CD4-positive, alpha-beta memory T cell (primary cell): ENCODE results near the gene GSE1. TPM values are rescaled to one million over a fixed set of nuclear protein-coding genes. Genes with fewer than 3 reads are reported as not detected.

Experiments
- CTCF ChIA-PET: fragments of 350-600 bp; sonication (Branson Sonifier 250); formaldehyde crosslinking; loops from one replicate; lab custom pipeline; 2021; ENCODE audit warnings: inconsistent platforms; ENCODE audit not compliant: partially characterized antibody; lab: Charles Lee
- POLR2A ChIA-PET: fragments of 350-600 bp; sonication (Branson Sonifier 250); formaldehyde crosslinking; loops from one replicate; lab custom pipeline; 2021; ENCODE audit not compliant: partially characterized antibody; lab: Charles Lee
- DNase-seq, 5 donors: peaks; one replicate each; pipeline versions ENCODE4 v3.0.0 to v3.0.0-alpha.2; 2020 to 2022; ENCODE audit warnings: mixed read lengths in 1 of 5
- H3K27ac ChIP-seq: one replicate; pipeline ENCODE4 v1.7.0; 2013; ENCODE audit warnings: low read depth, low read length
- H3K27me3 ChIP-seq: 2 replicates; pipeline ENCODE4 v1.7.0; 2013; ENCODE audit warnings: mild to moderate bottlenecking, low read length, moderate library complexity; ENCODE audit not compliant: insufficient read depth
- H3K36me3 ChIP-seq: 2 replicates; pipeline ENCODE4 v1.7.0; 2013; ENCODE audit warnings: mild to moderate bottlenecking, low read length, moderate library complexity; ENCODE audit not compliant: insufficient read depth
- H3K4me1 ChIP-seq: 2 replicates; pipeline ENCODE4 v1.7.0; 2013; ENCODE audit warnings: mild to moderate bottlenecking, low read length, moderate library complexity; ENCODE audit not compliant: insufficient read depth
- H3K4me3 ChIP-seq, 2 donors: one replicate each; pipeline ENCODE4 v1.7.0; 2013; ENCODE audit warnings: low read length in 2 of 2, mild to moderate bottlenecking in 1 of 2
- H3K9me3 ChIP-seq, 2 donors: one replicate each; pipeline ENCODE4 v1.7.0; 2013; ENCODE audit warnings: low read length in 2 of 2, control low read depth in 1 of 2; ENCODE audit not compliant: control insufficient read depth in 1 of 2
- H3K27ac Mint-ChIP-seq, 7 donors: one replicate each; pipeline ENCODE4 v1.8.0; 2020 to 2021; ENCODE audit warnings: mixed read lengths in 7 of 7, mild to moderate bottlenecking in 6 of 7, inconsistent platforms in 3 of 7, moderate library complexity in 3 of 7
- H3K27me3 Mint-ChIP-seq, 2 donors: one replicate each; pipeline ENCODE4 v1.8.0; 2020 to 2021; ENCODE audit warnings: mixed read lengths in 2 of 2
- H3K36me3 Mint-ChIP-seq, 2 donors: one replicate each; pipeline ENCODE4 v1.8.0; 2020 to 2021; ENCODE audit warnings: mixed read lengths in 2 of 2, inconsistent platforms in 1 of 2, mild to moderate bottlenecking in 1 of 2
- H3K4me1 Mint-ChIP-seq, 4 donors: one replicate each; pipeline ENCODE4 v1.8.0; 2020 to 2021; ENCODE audit warnings: mixed read lengths in 4 of 4, mild to moderate bottlenecking in 1 of 4
- H3K4me3 Mint-ChIP-seq, 8 donors: one replicate each; pipeline ENCODE4 v1.8.0; 2020 to 2021; ENCODE audit warnings: mixed read lengths in 8 of 8, mild to moderate bottlenecking in 7 of 8, moderate library complexity in 6 of 8, inconsistent platforms in 3 of 8
- H3K9me3 Mint-ChIP-seq, 8 donors: one replicate each; pipeline ENCODE4 v1.8.0; 2020 to 2021; ENCODE audit warnings: mixed read lengths in 8 of 8, mild to moderate bottlenecking in 5 of 8, inconsistent platforms in 3 of 8, moderate library complexity in 1 of 8
- intact Hi-C: fragments of 100-400 bp; cut with micrococcal nuclease; formaldehyde crosslinking; loops from one replicate; pipeline ENCODE4 v1.15.1; 2023
- polyA plus RNA-seq, 2 donors: library from polyadenylated mRNA; unstranded; fragments of 300-500 nt; fragmentation: Illumina TruSeq; gene quantifications; one replicate each; pipeline ENCODE4 v1.2.3, GENCODE V29; 2021
- total RNA-seq, 2 experiments: library from RNA; stranded (reverse); gene quantifications; one replicate each; pipeline ENCODE4 v1.2.3, GENCODE V29; 2021

GSE1 gene
- total and polyA plus RNA-seq, 4 experiments from 2014 or later, result 0.23 to 25.0 (median 13.1) TPM

DNA sequence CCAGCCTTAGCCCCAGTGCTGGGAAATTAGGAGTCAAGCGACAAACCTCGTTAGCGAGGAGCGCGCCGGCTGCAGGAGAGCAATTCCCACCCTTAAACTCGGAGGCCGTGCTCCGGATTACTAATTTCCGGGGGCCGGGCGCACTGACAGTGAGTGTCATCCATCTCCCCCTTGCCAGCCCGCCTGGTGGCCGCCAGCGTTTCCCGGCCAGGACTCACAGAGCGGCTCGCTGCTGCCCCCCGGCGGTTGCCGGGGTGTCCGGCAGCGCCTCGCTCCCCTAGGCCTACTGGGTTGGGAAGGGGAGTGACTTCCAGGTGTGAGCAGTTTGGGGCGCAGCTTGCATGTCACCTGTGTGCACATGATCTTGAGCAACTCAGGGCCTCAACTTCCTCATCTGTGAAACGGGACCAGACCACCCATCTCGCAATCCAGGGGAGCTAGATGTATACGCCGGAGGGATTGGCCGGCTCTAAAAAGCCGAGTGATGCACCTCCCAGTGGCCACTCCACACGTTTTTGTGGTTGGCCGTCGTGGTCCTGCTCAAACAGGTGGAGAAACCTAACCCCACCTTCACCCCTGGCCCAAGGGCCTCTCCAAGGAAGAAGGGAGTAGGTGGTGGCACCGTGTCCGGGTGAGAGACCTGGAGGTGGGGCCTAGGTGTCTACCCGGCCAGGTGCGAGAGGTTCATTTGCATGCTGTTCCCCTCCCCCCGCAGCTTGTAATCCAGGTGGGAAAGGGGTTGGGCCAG lies 2.5 kb upstream of the GSE1 start:
- Histone ChIP-seq H3K27me3 (no peaks in the 10 kb centered on the region), H3K9me3 (no peaks in the 10 kb centered on the region), H3K4me1 (peaks cover 31% of the 10 kb centered on the region), H3K27ac (no peak overlapping the region), H3K36me3 (no peaks in the 10 kb centered on the region), H3K4me3 (peak overlapping the region; percentile 37 to 47)
- Mint-ChIP-seq H3K27ac (peak overlapping the region; percentile 78 to 92 (median 89)), H3K4me3 (peak overlapping the region; percentile 84 to 96 (median 86)), H3K9me3 (no peaks in the 10 kb centered on the region), H3K27me3 (no peaks in the 10 kb centered on the region), H3K36me3 (peaks cover 0 to 2% of the 10 kb centered on the region in 2 donors), H3K4me1 (peaks cover 3 to 45% (median 16%) of the 10 kb centered on the region in 4 donors)
- intact Hi-C loops, result loop anchor here (1.0 kb wide), 7 partner anchors 55 to 307 kb away; no protein-coding TSS in a partner anchor
- POLR2A ChIA-PET, result interaction anchor here (0.7 to 4.5 kb wide), 6 partner anchors 54 to 241 kb away, joined by 3 to 45 read pairs (median 6); no protein-coding TSS in a partner anchor
- CTCF ChIA-PET, result interaction anchor here (0.7 to 4.9 kb wide), 32 partner anchors 9 to 242 kb away, joined by 3 to 77 read pairs (median 4); no protein-coding TSS in a partner anchor
- peak; percentile 81 to 85 (median 84) for DNase-seq

DNA sequence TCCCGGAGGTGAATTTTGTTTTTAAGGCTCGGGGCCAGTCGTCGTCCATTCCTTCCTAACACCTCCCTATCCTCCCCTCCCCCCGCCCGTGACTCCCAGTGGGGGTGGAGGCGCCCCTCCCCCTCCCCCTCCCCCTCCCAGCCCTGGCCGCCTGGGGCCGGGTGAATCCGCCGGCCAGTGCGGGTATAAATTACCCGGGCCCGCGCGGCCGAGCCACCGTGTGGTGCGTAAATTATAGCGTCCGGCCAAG lies 2.0 kb upstream of the GSE1 start:
- Histone ChIP-seq H3K27ac (peak overlapping the region; percentile 26), H3K27me3 (no peaks in the 10 kb centered on the region), H3K4me1 (peaks cover 36% of the 10 kb centered on the region), H3K36me3 (no peaks in the 10 kb centered on the region), H3K9me3 (no peaks in the 10 kb centered on the region), H3K4me3 (peak overlapping the region in 1 of 2 donors; percentile 37)
- no peaks in the 10 kb centered on the region for H3K27me3 Mint-ChIP-seq
- peaks cover 5 to 45% (median 19%) of the 10 kb centered on the region in 4 donors for H3K4me1 Mint-ChIP-seq
- H3K27ac Mint-ChIP-seq, result peak overlapping the region in 2 of 7 donors; percentile 52 to 90
- POLR2A ChIA-PET, result interaction anchor here (0.7 to 4.5 kb wide), 7 partner anchors 54 to 241 kb away, joined by 3 to 45 read pairs (median 5); no protein-coding TSS in a partner anchor
- CTCF ChIA-PET, result interaction anchor here (0.7 to 4.9 kb wide), 23 partner anchors 18 to 224 kb away, joined by 3 to 77 read pairs (median 3); no protein-coding TSS in a partner anchor
- peaks cover 0 to 2% of the 10 kb centered on the region in 2 donors for H3K36me3 Mint-ChIP-seq
- DNase-seq, result no peak
- H3K9me3 Mint-ChIP-seq, result no peaks in the 10 kb centered on the region
- intact Hi-C loops, result no loop called here
- peak overlapping the region; percentile 84 to 96 (median 86) for H3K4me3 Mint-ChIP-seq

DNA sequence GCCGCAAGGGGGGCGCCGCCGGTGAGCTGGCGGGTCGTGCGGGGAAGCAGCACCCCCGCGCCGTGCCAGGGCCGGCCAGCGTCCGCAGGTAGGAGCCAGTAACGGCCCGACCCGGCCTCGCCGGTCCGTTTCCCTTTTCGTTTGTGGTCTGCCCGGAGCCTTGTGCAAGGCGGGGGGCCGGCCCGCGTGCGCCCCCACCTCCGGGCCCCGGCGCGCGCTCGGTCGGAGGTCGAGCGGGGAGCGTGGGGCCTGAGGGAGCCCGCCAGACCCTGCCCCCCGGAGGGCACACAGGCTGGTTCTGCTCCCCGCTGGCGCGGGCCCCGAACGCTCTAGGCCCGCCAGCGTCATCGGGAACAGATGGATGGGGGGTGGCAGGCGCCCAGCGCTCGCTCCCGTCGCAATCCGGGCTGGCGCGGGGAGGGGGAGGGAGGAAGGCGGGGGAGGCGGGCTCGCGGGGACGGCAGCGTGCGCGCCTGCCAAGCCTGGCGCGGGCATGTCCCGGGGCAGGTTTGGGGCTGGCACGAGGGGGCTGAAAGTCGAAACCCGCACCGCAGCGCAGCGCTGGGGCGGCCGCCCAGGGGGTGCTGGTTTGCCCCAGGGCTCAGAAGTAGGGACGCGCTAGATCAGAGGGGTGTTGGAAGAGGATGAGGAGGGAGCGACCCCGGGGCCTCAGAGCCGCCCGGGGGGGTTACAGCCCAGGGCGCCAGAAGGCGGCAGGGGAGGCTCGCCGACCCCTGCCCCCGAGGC lies 1.5 kb upstream of the GSE1 start:
- ChIA-PET POLR2A (interaction anchor here (1.3 to 4.5 kb wide), 4 partner anchors 54 to 163 kb away, joined by 5 to 45 read pairs (median 8); no protein-coding TSS in a partner anchor), CTCF (interaction anchor here (0.9 to 4.9 kb wide), 7 partner anchors 42 to 191 kb away, joined by 3 to 77 read pairs (median 5); no protein-coding TSS in a partner anchor)
- H3K4me3 ChIP-seq, result peak overlapping the region in 1 of 2 donors; percentile 37
- H3K9me3 ChIP-seq, result no peaks in the 10 kb centered on the region
- no peak overlapping the region for H3K27ac Mint-ChIP-seq
- intact Hi-C loops, result no loop called here
- H3K27me3 ChIP-seq, result no peaks in the 10 kb centered on the region
- peaks cover 6 to 50% (median 22%) of the 10 kb centered on the region in 4 donors for H3K4me1 Mint-ChIP-seq
- DNase-seq, result peak; percentile 29 to 58 (median 40)
- peaks cover 41% of the 10 kb centered on the region for H3K4me1 ChIP-seq
- no peaks in the 10 kb centered on the region for H3K27me3 Mint-ChIP-seq
- no peaks in the 10 kb centered on the region for H3K36me3 ChIP-seq
- H3K36me3 Mint-ChIP-seq, result peaks cover 0 to 2% of the 10 kb centered on the region in 2 donors
- H3K4me3 Mint-ChIP-seq, result peak overlapping the region in 6 of 8 donors; percentile 16 to 67 (median 55)
- H3K9me3 Mint-ChIP-seq, result no peaks in the 10 kb centered on the region
- H3K27ac ChIP-seq, result peak overlapping the region; percentile 26

DNA sequence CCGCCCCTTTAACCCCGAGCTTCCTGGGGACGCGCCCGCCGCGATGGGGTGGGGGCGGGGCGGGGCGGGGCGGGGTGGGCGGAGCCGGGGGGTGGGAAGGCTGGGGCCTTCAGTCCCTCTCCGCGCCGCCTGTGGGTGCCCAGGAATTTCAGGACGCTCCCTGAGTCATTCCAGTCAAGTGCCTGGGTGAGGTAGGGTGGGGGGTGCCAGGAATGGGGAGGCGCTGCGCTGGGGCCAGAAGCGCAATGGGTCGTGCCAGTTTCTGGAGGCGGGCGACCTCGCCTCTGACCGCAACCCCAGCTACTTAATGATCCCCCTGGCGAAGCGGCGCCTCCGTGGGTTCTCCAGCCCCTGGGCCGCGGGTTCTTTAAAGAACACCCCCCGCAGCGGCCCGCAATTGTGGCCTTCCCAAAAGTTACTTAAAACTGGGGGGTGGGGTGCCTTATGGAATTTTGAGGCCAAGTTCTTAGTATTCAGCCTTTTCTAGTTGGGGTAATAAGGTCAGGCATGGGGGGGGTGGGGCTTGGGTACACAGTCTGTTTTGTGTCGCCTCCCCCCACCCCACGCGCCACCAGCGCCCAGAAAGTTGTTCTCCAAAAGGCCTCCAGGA lies 826 bp upstream of the GSE1 start:
- peaks cover 0 to 2% of the 10 kb centered on the region in 2 donors for H3K36me3 Mint-ChIP-seq
- peak in 4 of 5 donors; percentile 26 to 43 (median 30) for DNase-seq
- H3K4me1 ChIP-seq, result peaks cover 48% of the 10 kb centered on the region
- H3K27me3 Mint-ChIP-seq, result no peaks in the 10 kb centered on the region
- no peaks in the 10 kb centered on the region for H3K9me3 Mint-ChIP-seq
- H3K27me3 ChIP-seq, result no peaks in the 10 kb centered on the region
- H3K36me3 ChIP-seq, result no peaks in the 10 kb centered on the region
- H3K27ac Mint-ChIP-seq, result peak overlapping the region in 3 of 7 donors; percentile 59 to 79 (median 75)
- peak overlapping the region; percentile 69 to 82 (median 74) for H3K4me3 Mint-ChIP-seq
- intact Hi-C loops, result no loop called here
- H3K9me3 ChIP-seq, result no peaks in the 10 kb centered on the region
- no peak overlapping the region for H3K27ac ChIP-seq
- peaks cover 10 to 53% (median 27%) of the 10 kb centered on the region in 4 donors for H3K4me1 Mint-ChIP-seq
- peak overlapping the region in 1 of 2 donors; percentile 58 for H3K4me3 ChIP-seq
- CTCF ChIA-PET, result interaction anchor here (1.1 to 4.9 kb wide), 3 partner anchors 59 to 196 kb away, joined by 3 to 77 read pairs (median 7); no protein-coding TSS in a partner anchor
- POLR2A ChIA-PET, result interaction anchor here (1.1 to 4.5 kb wide), 6 partner anchors 43 to 192 kb away, joined by 3 to 45 read pairs (median 4); no protein-coding TSS in a partner anchor

GRCh38 chr16:85613604-85614337 lies 649 bp downstream of the GSE1 start:
- peak overlapping the region in 1 of 2 donors; percentile 58 for H3K4me3 ChIP-seq
- intact Hi-C loops, result no loop called here
- Mint-ChIP-seq H3K4me3 (peak overlapping the region in 7 of 8 donors; percentile 7 to 75 (median 60)), H3K4me1 (peaks cover 13 to 52% (median 28%) of the 10 kb centered on the region in 4 donors), H3K27me3 (no peaks in the 10 kb centered on the region), H3K9me3 (no peaks in the 10 kb centered on the region), H3K36me3 (peaks cover 0 to 2% of the 10 kb centered on the region in 2 donors), H3K27ac (no peak overlapping the region)
- no peaks in the 10 kb centered on the region for H3K36me3 ChIP-seq
- CTCF ChIA-PET, result interaction anchor here (1.1 to 6.0 kb wide), 4 partner anchors 60 to 198 kb away, joined by 3 to 77 read pairs (median 34); no protein-coding TSS in a partner anchor
- peaks cover 49% of the 10 kb centered on the region for H3K4me1 ChIP-seq
- H3K27me3 ChIP-seq, result no peaks in the 10 kb centered on the region
- no peaks in the 10 kb centered on the region for H3K9me3 ChIP-seq
- POLR2A ChIA-PET, result interaction anchor here (0.9 to 4.5 kb wide), 7 partner anchors 44 to 193 kb away, joined by 3 to 45 read pairs (median 3); no protein-coding TSS in a partner anchor
- peak in 1 of 5 donors; percentile 49 for DNase-seq
- H3K27ac ChIP-seq, result peak overlapping the region; percentile 15
